Skeletal muscle tissue (tissue), 4 donors: ENCODE results near the gene DAND5. TPM values are rescaled to one million over a fixed set of nuclear protein-coding genes. Genes with fewer than 3 reads are reported as not detected.

ENCODE experiments used
- H3K27ac ChIP-seq: one replicate; pipeline ENCODE4 v1.7.0; 2013; ENCODE audit warnings: mild to moderate bottlenecking, low read depth, low read length, inconsistent platforms
- H3K27me3 ChIP-seq, 3 donors: one replicate each; pipeline ENCODE4 v1.7.0; 2013; ENCODE audit warnings: low read length in 3 of 3; ENCODE audit not compliant: control insufficient read depth in 3 of 3, insufficient read depth in 3 of 3
- H3K36me3 ChIP-seq, 3 donors: one replicate each; pipeline ENCODE4 v1.7.0; 2013; ENCODE audit warnings: low read length in 3 of 3; ENCODE audit not compliant: control insufficient read depth in 3 of 3, insufficient read depth in 3 of 3
- H3K4me1 ChIP-seq, 3 donors: one replicate each; pipeline ENCODE4 v1.7.0; 2013; ENCODE audit warnings: low read length in 3 of 3, mild to moderate bottlenecking in 3 of 3; ENCODE audit not compliant: control insufficient read depth in 3 of 3, insufficient read depth in 3 of 3
- H3K4me3 ChIP-seq, 3 donors: one replicate each; pipeline ENCODE4 v1.7.0; 2013; ENCODE audit warnings: low read length in 3 of 3
- H3K9ac ChIP-seq, 3 donors: one replicate each; pipeline ENCODE4 v1.7.0; 2013; ENCODE audit warnings: low read length in 3 of 3, mild to moderate bottlenecking in 3 of 3, moderate library complexity in 2 of 3, low read depth in 1 of 3
- H3K9me3 ChIP-seq, 3 donors: one replicate each; pipeline ENCODE4 v1.7.0; 2013; ENCODE audit warnings: low read length in 3 of 3; ENCODE audit not compliant: control insufficient read depth in 3 of 3
- total RNA-seq: library from RNA; depleted of rRNA; stranded (reverse); fragments of >200 nt; gene quantifications from one replicate; pipeline ENCODE4 v1.2.3, GENCODE V29; 2014
- donor health status: Osteomylitis.

Gene DAND5
- total RNA-seq, 1 donor from 2014 or later = not detected

DNA sequence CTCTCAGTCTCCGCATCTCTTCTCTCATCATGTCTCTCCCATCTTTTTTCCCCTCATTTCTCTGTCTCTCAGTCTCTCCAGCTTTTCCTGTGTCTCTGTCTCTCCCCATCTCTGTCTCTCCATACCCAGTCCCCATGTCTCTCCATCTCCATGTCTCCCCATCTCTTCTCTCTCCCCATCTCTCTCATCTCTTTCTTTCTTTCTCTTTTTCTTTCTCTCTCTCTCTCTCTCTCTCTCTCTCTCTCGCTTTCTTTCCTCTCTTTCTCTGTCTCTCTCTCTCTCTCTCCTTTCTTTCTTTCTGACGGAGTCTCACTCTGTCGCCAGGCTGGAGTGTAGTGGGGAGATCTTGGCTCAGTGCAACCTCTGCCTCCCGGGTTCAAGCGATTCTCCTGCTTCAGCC, 13.3 kb downstream of the DAND5 start:
- peaks cover 21 to 24% (median 23%) of the 10 kb centered on the region in 3 donors for H3K4me1 ChIP-seq
- H3K9ac ChIP-seq = no peak overlapping the region
- H3K4me3 ChIP-seq = no peak overlapping the region
- H3K27me3 ChIP-seq = no peaks in the 10 kb centered on the region
- H3K36me3 ChIP-seq = no peaks in the 10 kb centered on the region
- no peaks in the 10 kb centered on the region for H3K9me3 ChIP-seq
- no peak overlapping the region for H3K27ac ChIP-seq

DNA sequence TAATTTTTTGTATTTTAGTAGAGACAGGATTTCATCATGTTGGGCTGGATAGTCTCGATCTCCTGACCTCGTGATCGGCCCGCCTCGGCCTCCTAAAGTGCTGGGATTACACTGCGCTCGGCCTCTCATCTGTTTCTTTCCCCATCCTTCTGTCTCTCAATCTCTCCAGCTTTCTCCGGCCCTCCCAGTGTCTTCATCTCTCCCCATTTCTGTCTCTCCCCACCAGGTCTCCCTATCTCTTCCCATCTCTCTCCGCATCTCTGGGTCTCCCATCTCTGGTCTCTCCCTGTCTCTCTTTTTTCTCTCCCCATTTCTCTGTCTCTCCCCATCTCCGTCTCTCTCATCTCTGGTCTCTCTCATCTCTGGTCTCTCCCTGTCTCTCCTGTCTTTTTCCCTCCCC, 13.7 kb downstream of the DAND5 start:
- peak overlapping the region in 2 of 3 donors; percentile 28 to 45 for H3K9ac ChIP-seq
- peaks cover 21 to 24% (median 23%) of the 10 kb centered on the region in 3 donors for H3K4me1 ChIP-seq
- no peaks in the 10 kb centered on the region for H3K36me3 ChIP-seq
- no peaks in the 10 kb centered on the region for H3K27me3 ChIP-seq
- peak overlapping the region in 2 of 3 donors; percentile 40 to 43 for H3K4me3 ChIP-seq
- H3K9me3 ChIP-seq = no peaks in the 10 kb centered on the region
- H3K27ac ChIP-seq = no peak overlapping the region

DNA sequence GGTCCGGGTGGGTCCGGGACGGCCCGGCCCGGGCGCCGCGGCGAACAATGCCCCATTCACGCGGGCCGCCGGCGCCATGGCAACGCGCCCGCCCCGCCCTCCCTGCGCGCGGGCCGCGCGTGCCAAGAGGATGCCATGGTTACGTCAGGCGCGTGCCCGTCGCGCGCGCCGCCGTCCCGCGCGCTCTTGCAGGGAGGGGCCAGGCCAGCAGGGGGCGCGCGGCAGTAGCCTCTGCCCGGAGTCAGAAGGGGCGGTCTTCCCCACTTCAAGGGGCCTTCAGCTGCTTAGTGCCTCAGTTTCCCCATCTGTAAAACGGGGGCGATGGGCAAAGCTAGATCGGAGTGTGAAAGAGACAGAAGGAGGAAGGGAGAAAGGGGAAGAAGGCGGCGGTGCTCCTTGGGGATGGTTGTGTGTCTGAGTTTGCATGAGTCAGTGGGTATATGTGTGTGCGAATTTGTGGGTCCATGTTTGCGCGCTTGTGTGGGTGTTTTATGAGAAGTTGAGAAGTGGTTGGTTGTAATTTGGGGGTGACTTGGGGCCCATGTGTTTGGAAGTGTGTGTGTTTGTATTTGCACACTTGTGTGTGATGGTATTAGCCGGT, 14.3 kb downstream of the DAND5 start:
- Histone ChIP-seq H3K36me3 (no peaks in the 10 kb centered on the region), H3K9ac (peak overlapping the region in 2 of 3 donors; percentile 38 to 54), H3K4me3 (peak overlapping the region in 2 of 3 donors; percentile 40 to 43), H3K9me3 (no peaks in the 10 kb centered on the region), H3K27me3 (no peaks in the 10 kb centered on the region), H3K27ac (peak overlapping the region; percentile 89), H3K4me1 (peaks cover 21 to 24% (median 23%) of the 10 kb centered on the region in 3 donors)

DNA sequence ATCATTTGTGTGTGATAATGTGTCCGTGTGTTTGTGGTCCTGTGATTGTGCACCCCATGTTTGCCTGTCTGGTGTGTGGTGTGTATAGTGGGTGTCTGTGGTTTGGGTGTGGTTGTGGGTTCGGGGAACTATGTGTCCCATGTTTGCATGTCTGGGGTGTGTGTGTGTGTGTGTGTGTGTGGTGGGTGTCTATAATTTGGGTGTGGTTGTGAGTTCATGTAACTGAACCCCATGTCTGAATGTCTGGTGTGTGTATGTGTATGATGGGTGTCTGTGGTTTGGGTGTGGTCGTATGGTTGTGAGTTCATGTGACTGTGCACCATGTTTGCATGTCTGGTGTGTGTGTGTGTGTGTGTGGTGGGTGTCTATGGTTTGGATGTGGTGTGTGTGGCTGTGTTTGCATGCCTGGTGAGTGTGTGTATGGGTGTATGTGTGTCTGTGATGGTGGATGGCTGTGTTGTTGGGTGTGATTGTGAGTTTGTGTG, 14.8 kb downstream of the DAND5 start:
- Histone ChIP-seq H3K4me3 (no peak overlapping the region), H3K36me3 (no peaks in the 10 kb centered on the region), H3K9ac (peak overlapping the region in 2 of 3 donors; percentile 48 to 83), H3K27ac (peak overlapping the region; percentile 89), H3K9me3 (no peaks in the 10 kb centered on the region), H3K27me3 (no peaks in the 10 kb centered on the region), H3K4me1 (peaks cover 21 to 24% (median 23%) of the 10 kb centered on the region in 3 donors)

DNA sequence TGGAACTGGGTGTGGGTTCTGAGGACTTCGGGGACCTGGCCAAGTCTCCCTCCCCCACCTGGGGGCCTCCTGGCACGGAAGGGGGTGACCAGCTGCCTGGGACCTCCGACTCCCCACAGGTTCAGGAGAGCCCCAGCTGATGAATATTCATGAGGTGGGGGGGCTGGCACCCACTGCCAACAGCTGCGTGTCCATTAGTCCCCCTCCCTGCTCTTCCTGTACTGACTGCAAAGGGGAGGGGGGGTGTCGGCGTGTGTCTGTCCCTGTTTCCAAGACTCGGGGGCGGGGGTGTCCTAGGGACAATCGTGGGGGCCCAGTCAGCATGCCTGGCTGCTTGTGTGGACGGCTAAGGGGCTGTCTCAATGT, 15.3 kb downstream of the DAND5 start:
- no peaks in the 10 kb centered on the region for H3K9me3 ChIP-seq
- H3K27ac ChIP-seq = peak overlapping the region; percentile 89
- peaks cover 21 to 24% (median 23%) of the 10 kb centered on the region in 3 donors for H3K4me1 ChIP-seq
- H3K27me3 ChIP-seq = no peaks in the 10 kb centered on the region
- H3K9ac ChIP-seq = peak overlapping the region in 2 of 3 donors; percentile 48 to 83
- peak overlapping the region in 2 of 3 donors; percentile 34 to 58 for H3K4me3 ChIP-seq
- H3K36me3 ChIP-seq = no peaks in the 10 kb centered on the region

DNA sequence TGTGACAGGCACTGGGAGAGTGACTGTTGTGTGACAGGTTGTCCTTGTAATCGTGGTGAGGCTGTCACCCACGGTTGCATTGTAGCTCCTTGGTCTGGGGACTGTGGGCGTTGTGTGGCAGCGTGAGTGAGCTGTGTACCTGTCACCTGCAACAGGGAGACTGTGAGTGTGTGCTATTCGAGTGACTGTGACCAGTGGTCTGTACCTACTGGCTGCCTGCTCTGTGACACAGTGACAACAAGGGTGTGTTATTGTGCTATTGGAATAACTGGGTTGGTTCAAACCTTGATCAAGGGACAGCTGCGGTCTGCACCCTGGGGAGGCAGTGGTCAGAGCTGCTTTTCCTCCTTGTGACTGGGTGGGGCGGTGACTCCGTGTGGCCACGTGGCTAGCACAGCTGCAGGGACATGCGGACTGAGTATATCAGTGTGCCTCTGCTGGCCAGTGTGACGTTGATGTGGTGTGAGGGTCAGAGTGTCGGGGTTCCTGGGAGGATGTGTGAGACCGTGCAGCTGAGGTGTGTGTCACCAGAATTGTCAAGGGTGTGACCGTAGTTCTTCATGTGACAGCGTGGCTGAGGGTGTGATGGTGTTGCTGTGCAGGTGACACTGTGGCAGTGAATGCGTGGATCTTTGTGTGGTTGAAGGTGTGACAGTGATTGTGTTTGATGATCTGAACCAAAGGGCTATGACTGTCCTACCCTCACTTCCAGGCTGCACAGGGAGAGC, 15.8 kb downstream of the DAND5 start:
- peak overlapping the region; percentile 16 to 83 (median 48) for H3K9ac ChIP-seq
- no peaks in the 10 kb centered on the region for H3K9me3 ChIP-seq
- peak overlapping the region in 2 of 3 donors; percentile 34 to 58 for H3K4me3 ChIP-seq
- H3K4me1 ChIP-seq = peaks cover 21 to 24% (median 23%) of the 10 kb centered on the region in 3 donors
- no peaks in the 10 kb centered on the region for H3K27me3 ChIP-seq
- H3K36me3 ChIP-seq = no peaks in the 10 kb centered on the region
- peak overlapping the region; percentile 89 for H3K27ac ChIP-seq

DNA sequence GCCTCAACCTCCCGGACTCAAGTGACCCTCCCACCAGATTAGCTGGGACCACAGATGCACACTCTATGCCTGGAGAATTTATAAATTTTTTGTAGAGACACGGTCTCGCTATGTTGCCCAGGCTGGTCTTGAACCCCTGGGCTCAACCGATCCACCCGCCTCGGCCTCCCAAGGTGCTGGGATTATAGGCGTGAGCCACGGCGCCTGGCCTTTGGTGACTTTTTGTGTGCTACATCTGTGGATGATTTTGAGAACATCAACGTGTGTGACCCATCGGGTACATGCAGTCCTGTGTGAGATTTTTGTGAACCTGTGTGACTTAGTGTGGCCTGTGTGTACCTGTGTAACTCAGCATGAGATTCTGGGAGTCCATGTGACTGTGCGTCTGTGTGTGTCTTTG, 17.4 kb downstream of the DAND5 start:
- Histone ChIP-seq H3K36me3 (no peaks in the 10 kb centered on the region), H3K9ac (no peak overlapping the region), H3K27ac (no peak overlapping the region), H3K4me3 (no peak overlapping the region), H3K27me3 (no peaks in the 10 kb centered on the region), H3K9me3 (no peaks in the 10 kb centered on the region), H3K4me1 (peaks cover 21 to 24% (median 23%) of the 10 kb centered on the region in 3 donors)

DNA sequence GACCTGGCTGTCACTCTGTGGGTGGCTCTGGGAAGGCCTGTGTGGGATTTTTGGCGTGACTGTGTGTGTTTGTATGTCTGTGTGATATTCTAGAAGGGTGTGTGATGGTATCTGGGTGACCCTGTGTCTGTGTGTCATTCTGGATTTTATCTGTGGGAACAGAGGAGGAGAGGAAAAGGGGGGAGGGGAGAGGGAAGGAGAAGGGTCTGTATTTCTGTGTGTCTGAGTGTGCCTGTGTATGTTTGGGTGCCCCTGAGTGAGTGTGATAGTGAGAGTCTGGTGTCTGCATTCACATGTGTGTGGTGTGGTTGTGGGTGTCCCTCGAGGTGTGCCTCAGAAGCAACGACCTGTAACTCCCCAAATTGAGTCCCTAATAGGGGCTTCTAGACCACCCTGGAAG, 17.8 kb downstream of the DAND5 start:
- no peaks in the 10 kb centered on the region for H3K9me3 ChIP-seq
- H3K27me3 ChIP-seq = no peaks in the 10 kb centered on the region
- H3K9ac ChIP-seq = no peak overlapping the region
- peaks cover 21 to 24% (median 23%) of the 10 kb centered on the region in 3 donors for H3K4me1 ChIP-seq
- no peak overlapping the region for H3K4me3 ChIP-seq
- no peak overlapping the region for H3K27ac ChIP-seq
- no peaks in the 10 kb centered on the region for H3K36me3 ChIP-seq

DNA sequence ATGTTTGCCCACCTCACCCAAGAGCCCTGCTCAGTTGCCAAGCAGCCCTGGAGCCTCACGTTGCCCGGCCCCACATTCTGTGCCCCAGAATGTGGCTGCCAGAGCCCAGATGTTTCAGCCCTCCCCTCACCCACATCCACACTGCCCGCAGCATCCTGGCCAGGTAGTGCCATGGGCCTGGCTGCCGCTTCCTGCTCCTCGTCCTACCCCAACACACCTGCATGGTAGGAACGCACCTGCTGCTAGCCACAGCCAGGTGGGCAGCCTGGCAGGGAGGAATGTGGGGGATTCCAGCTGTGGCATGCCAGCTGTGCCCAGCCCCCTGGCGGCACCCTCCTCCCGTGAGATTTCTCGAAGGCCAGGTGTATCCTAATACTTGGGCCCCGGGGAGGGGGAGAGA, 18.4 kb downstream of the DAND5 start:
- H3K36me3 ChIP-seq = no peaks in the 10 kb centered on the region
- no peak overlapping the region for H3K9ac ChIP-seq
- no peaks in the 10 kb centered on the region for H3K27me3 ChIP-seq
- H3K27ac ChIP-seq = no peak overlapping the region
- H3K4me1 ChIP-seq = peaks cover 21 to 24% (median 23%) of the 10 kb centered on the region in 3 donors
- H3K9me3 ChIP-seq = no peaks in the 10 kb centered on the region
- H3K4me3 ChIP-seq = no peak overlapping the region

DNA sequence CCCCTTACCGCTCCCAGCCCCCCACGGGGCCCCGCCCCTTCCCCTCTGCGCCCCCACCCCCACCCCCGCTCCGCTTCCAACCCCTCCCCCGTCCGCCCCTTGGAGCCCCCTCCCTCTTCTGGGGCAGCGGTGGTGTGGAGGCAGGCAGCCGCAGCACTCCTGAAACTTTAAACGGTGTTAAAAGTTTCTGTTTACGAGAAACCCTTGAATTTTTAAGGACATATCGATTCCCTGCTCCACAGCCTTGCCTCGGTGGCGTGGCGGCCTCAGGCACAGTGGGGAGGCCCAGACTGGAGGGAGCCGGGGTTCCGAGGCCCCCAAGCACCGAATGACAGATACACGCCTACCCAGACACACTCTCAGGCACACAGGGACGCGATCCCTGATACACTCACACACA, 21.1 kb downstream of the DAND5 start:
- Histone ChIP-seq H3K9ac (no peak overlapping the region), H3K36me3 (no peaks in the 10 kb centered on the region), H3K27ac (no peak overlapping the region), H3K27me3 (no peaks in the 10 kb centered on the region), H3K4me1 (peaks cover 3 to 10% (median 8%) of the 10 kb centered on the region in 3 donors), H3K4me3 (no peak overlapping the region), H3K9me3 (no peaks in the 10 kb centered on the region)
